Neural cell (in vitro differentiated cells): Measurements from ENCODE around the gene LCT.

Source experiments
- CTCF ChIP-seq: fragments of 450-650 bp; IDR thresholded peaks from 2 replicates; pipeline ENCODE4 v1.5.1; 2014; ENCODE audit warnings: antibody characterized with exemption, mild to moderate bottlenecking, moderate library complexity; ENCODE audit not compliant: poor library complexity, severe bottlenecking
- EP300 ChIP-seq: fragments of 450-650 bp; conservative IDR thresholded peaks from 2 replicates; pipeline ENCODE4 v1.6.1; 2014; ENCODE audit warnings: antibody characterized with exemption, mild to moderate bottlenecking, moderate library complexity; ENCODE audit not compliant: poor library complexity, severe bottlenecking
- EZH2 ChIP-seq: fragments of 200-600, 300-800 bp; shearing (Covaris generic), sonication (generic); IDR thresholded peaks from 2 replicates; pipeline ENCODE4 v1.6.1; 2014; ENCODE audit warnings: antibody characterized with exemption, low read length, borderline replicate concordance, mild to moderate bottlenecking; ENCODE audit not compliant: insufficient read depth, poor library complexity, severe bottlenecking
- MXI1 ChIP-seq: fragments of 450-650 bp; conservative IDR thresholded peaks from 2 replicates; pipeline ENCODE4 v1.6.1; 2014; ENCODE audit warnings: antibody characterized with exemption, mild to moderate bottlenecking; ENCODE audit not compliant: poor library complexity, severe bottlenecking
- POLR2AphosphoS5 ChIP-seq: IDR thresholded peaks from 2 replicates; pipeline ENCODE4 v1.6.1; 2012
- RAD21 ChIP-seq: fragments of 450-650 bp; conservative IDR thresholded peaks from 2 replicates; pipeline ENCODE4 v1.6.1; 2014; ENCODE audit warnings: antibody characterized with exemption, mild to moderate bottlenecking, moderate library complexity
- REST ChIP-seq: IDR thresholded peaks from 2 replicates; pipeline ENCODE4 v1.6.1; 2012; ENCODE audit warnings: borderline replicate concordance
- SMC3 ChIP-seq: fragments of 450-650 bp; conservative IDR thresholded peaks from 2 replicates; pipeline ENCODE4 v1.6.1; 2014; ENCODE audit warnings: antibody characterized with exemption, mild to moderate bottlenecking, moderate library complexity; ENCODE audit not compliant: poor library complexity
- TAF1 ChIP-seq: IDR thresholded peaks from 2 replicates; pipeline ENCODE4 v1.6.1; 2012; ENCODE audit warnings: low read depth

GRCh38 chr2:135826544-135826943, 10.4 kb downstream of the LCT start:
- no peak for TF ChIP-seq RAD21
- no peak for TF ChIP-seq SMC3
- no peak for TF ChIP-seq CTCF
- no peak for TF ChIP-seq EZH2
- TF ChIP-seq REST: no peak
- TF ChIP-seq TAF1: no peak
- no peak for TF ChIP-seq EP300
- TF ChIP-seq POLR2AphosphoS5: no peak
- TF ChIP-seq MXI1: no peak
